Head of caudate nucleus (tissue), 42 donors: ENCODE data around the gene MINDY2.
A peak's percentile ranks its signal among the peaks of the same experiment; 100 is the strongest.

Experiments used
- DNase-seq, 42 donors: peaks; one replicate each; pipeline versions ENCODE4 v3.0.0 to v3.0.0-alpha.2; 2020 to 2021; ENCODE audit warnings: mixed read lengths in 7 of 42
- intact Hi-C: fragments of 100-400 bp; cut with DNase I; formaldehyde crosslinking; loops from one replicate; pipeline ENCODE4 v1.15.0; 2022

Gene MINDY2

GRCh38 chr15:58770857-58771620 is at the start of gene MINDY2:
Gene MINDY2, plus strand, starts transcription at chr15:58771302. Its CDS starts 94 bp downstream, at chr15:58771396.
- intact Hi-C loops, result loop anchor here (1.0 to 2.0 kb wide), 2 partner anchors 22 to 162 kb away; partner anchors contain the start of genes ADAM10 and SLTM

GRCh38 chr15:58724466-58724865 is 46.6 kb upstream of the MINDY2 start:
- intact Hi-C loops, result no loop called here
- no peak for DNase-seq

More at GRCh38 chr15:58770857-58771620, at the start of gene MINDY2:
- peak; percentile 95 to 99 (median 98) for DNase-seq

- intact Hi-C loops, result no loop called here
- DNase-seq, result no peak
These were observed 44.2 kb upstream of the MINDY2 start for GRCh38 chr15:58726867-58727266.

- no peak for DNase-seq
- intact Hi-C loops, result no loop called here
These were observed 39.2 kb upstream of the MINDY2 start for GRCh38 chr15:58731756-58732535.

- DNase-seq, result no peak
- intact Hi-C loops, result no loop called here
These were observed 38.3 kb upstream of the MINDY2 start for GRCh38 chr15:58732625-58733363.

- no peak for DNase-seq
- intact Hi-C loops, result no loop called here
These were observed 36.2 kb upstream of the MINDY2 start for GRCh38 chr15:58734859-58735258.

- intact Hi-C loops, result no loop called here
- DNase-seq, result no peak
These were observed 35.0 kb upstream of the MINDY2 start for GRCh38 chr15:58736018-58736643.

GRCh38 chr15:58737298-58737697 is 33.8 kb upstream of the MINDY2 start:
- no peak for DNase-seq
- intact Hi-C loops, result no loop called here

GRCh38 chr15:58738046-58738707 is 32.9 kb upstream of the MINDY2 start:
- no peak for DNase-seq
- intact Hi-C loops, result no loop called here

GRCh38 chr15:58740436-58740835 is 30.7 kb upstream of the MINDY2 start:
- intact Hi-C loops, result no loop called here
- no peak for DNase-seq

- DNase-seq, result no peak
- intact Hi-C loops, result no loop called here
These were observed 30.1 kb upstream of the MINDY2 start for GRCh38 chr15:58741032-58741431.

GRCh38 chr15:58742022-58742813 is 28.9 kb upstream of the MINDY2 start:
- DNase-seq, result no peak
- intact Hi-C loops, result no loop called here

- intact Hi-C loops, result no loop called here
- DNase-seq, result no peak
These were observed 28.1 kb upstream of the MINDY2 start for GRCh38 chr15:58742819-58743502.

GRCh38 chr15:58746174-58746573 is 24.9 kb upstream of the MINDY2 start:
- no peak for DNase-seq
- intact Hi-C loops, result no loop called here

GRCh38 chr15:58748040-58748851 is 22.9 kb upstream of the MINDY2 start:
- intact Hi-C loops, result no loop called here
- DNase-seq, result peak in 2 of 42 donors; percentile 8 to 14

- intact Hi-C loops, result loop anchor here (1.0 kb wide), 2 partner anchors 22 to 82 kb away; partner anchors contain the start of gene MINDY2
- peak in 41 of 42 donors; percentile 40 to 84 (median 63) for DNase-seq
These were observed 22.1 kb upstream of the MINDY2 start for GRCh38 chr15:58748852-58749531.
